H1 (cell line): ENCODE data around the gene RNF166. TPM values are rescaled to one million over a fixed set of nuclear protein-coding genes. Genes with fewer than 3 reads are reported as not detected.
A peak's percentile ranks its signal among the peaks of the same experiment; 100 is the strongest.

Source experiments
- CTCF ChIA-PET: fragments of 300-600 bp; sonication (Branson Sonifier 250); formaldehyde crosslinking; loops from one replicate; lab custom pipeline; 2021; ENCODE audit not compliant: partially characterized antibody; lab: Charles Lee
- POLR2A ChIA-PET: fragments of 300-600 bp; sonication (Branson Sonifier 250); formaldehyde crosslinking; loops from one replicate; lab custom pipeline; 2021; ENCODE audit warnings: inconsistent platforms; ENCODE audit not compliant: partially characterized antibody; lab: Charles Lee
- DNase-seq, 2 experiments: peaks; one replicate each; pipeline versions ENCODE4 v3.0.0 to v3.0.0-alpha.2; 2010 to 2022; ENCODE audit warnings: low spot score in 2 of 2, low read depth in 1 of 2, mixed read lengths in 1 of 2
- FAIRE-seq: peaks from 2 replicates; lab custom pipeline; 2011; peaks lifted over from hg19 to GRCh38; lab: Jason Lieb, UNC
- H2AFZ ChIP-seq: 2 replicates; pipeline ENCODE4 v1.8.1; 2012; ENCODE audit warnings: low read length, inconsistent platforms
- H2AK5ac ChIP-seq: 2 replicates; pipeline ENCODE4 v1.6.1; 2013; ENCODE audit warnings: low read depth, low read length
- H2BK120ac ChIP-seq: replicated peaks from 2 replicates; pipeline ENCODE3; 2013; ENCODE audit warnings: low read depth, low read length, inconsistent platforms
- H2BK12ac ChIP-seq: 2 replicates; pipeline ENCODE4 v1.6.1; 2013; ENCODE audit warnings: low read depth, low read length
- H2BK15ac ChIP-seq: 2 replicates; pipeline ENCODE4 v1.6.1; 2013; ENCODE audit warnings: low read length
- H2BK20ac ChIP-seq: 2 replicates; pipeline ENCODE4 v1.6.1; 2013; ENCODE audit warnings: low read length
- H2BK5ac ChIP-seq: 2 replicates; pipeline ENCODE4 v1.6.1; 2013; ENCODE audit warnings: low read depth, low read length
- H3K14ac ChIP-seq: 2 replicates; pipeline ENCODE4 v1.6.1; 2013; ENCODE audit warnings: inconsistent platforms; ENCODE audit not compliant: insufficient read length
- H3K18ac ChIP-seq: 2 replicates; pipeline ENCODE4 v1.6.1; 2013; ENCODE audit warnings: low read length; ENCODE audit errors: extremely low read depth
- H3K23ac ChIP-seq: 2 replicates; pipeline ENCODE4 v1.6.1; 2013; ENCODE audit warnings: inconsistent platforms; ENCODE audit not compliant: insufficient read length
- H3K23me2 ChIP-seq: 2 replicates; pipeline ENCODE4 v1.6.1; 2013; ENCODE audit warnings: low read depth, low read length
- H3K27ac ChIP-seq: 2 replicates; pipeline ENCODE4 v1.6.1; 2011; ENCODE audit warnings: low read depth, low read length, inconsistent platforms
- H3K27me3 ChIP-seq, 4 experiments: replicated peaks in 1 of 4; 1 replicate in 1 of 4; 2 replicates in 3 of 4; pipeline versions ENCODE4 v1.6.1 to v1.8.1; 2011 to 2013; ENCODE audit warnings: low read length in 3 of 4, mild to moderate bottlenecking in 3 of 4, inconsistent platforms in 2 of 4, mixed read lengths in 2 of 4, moderate library complexity in 1 of 4; ENCODE audit not compliant: control insufficient read depth in 3 of 4, insufficient read depth in 3 of 4; ENCODE audit errors: extremely low read depth in 1 of 4
- H3K36me3 ChIP-seq, 4 experiments: 2 replicates each; pipeline versions ENCODE4 v1.6.1 to v1.8.1; 2011 to 2013; ENCODE audit warnings: mild to moderate bottlenecking in 4 of 4, low read length in 3 of 4, moderate library complexity in 2 of 4, control low read depth in 1 of 4, inconsistent platforms in 1 of 4; ENCODE audit not compliant: insufficient read depth in 4 of 4, control insufficient read depth in 2 of 4
- H3K4ac ChIP-seq: replicated peaks from 2 replicates; pipeline ENCODE3; 2013; ENCODE audit warnings: low read length, low read depth, mixed read lengths, inconsistent platforms; ENCODE audit not compliant: insufficient read length
- H3K4me1 ChIP-seq, 4 experiments: replicated peaks in 1 of 4; 1 replicate in 1 of 4; 2 replicates in 3 of 4; pipeline versions ENCODE4 v1.6.1 to v1.8.1; 2011 to 2013; ENCODE audit warnings: low read length in 3 of 4, inconsistent platforms in 2 of 4, mixed read lengths in 1 of 4; ENCODE audit not compliant: insufficient read depth in 4 of 4, control insufficient read depth in 3 of 4
- H3K4me2 ChIP-seq, 2 experiments: 2 replicates each; pipeline versions ENCODE4 v1.6.1 to v1.8.1; 2011 to 2013; ENCODE audit warnings: low read depth in 2 of 2, low read length in 2 of 2, control low read depth in 1 of 2, inconsistent platforms in 1 of 2, mild to moderate bottlenecking in 1 of 2; ENCODE audit not compliant: insufficient read depth in 1 of 2
- H3K4me3 ChIP-seq, 4 experiments: fragments of 200-600, 300-600 bp in 1 of 4; sonication (generic), shearing (Covaris generic), sonication (Bioruptor Twin) in 1 of 4; 2 replicates each; pipeline versions ENCODE4 v1.5.1 to v1.8.1; 2011 to 2016; ENCODE audit warnings: low read length in 4 of 4, low read depth in 3 of 4, control low read depth in 2 of 4, inconsistent platforms in 2 of 4, mild to moderate bottlenecking in 2 of 4, mixed read lengths in 1 of 4, moderate library complexity in 1 of 4; ENCODE audit not compliant: insufficient read depth in 2 of 4; ENCODE audit errors: extremely low read depth in 1 of 4
- H3K56ac ChIP-seq: replicated peaks from 2 replicates; pipeline ENCODE3; 2013; ENCODE audit warnings: low read depth, mild to moderate bottlenecking, mixed read lengths, low read length, inconsistent platforms; ENCODE audit not compliant: insufficient read length
- H3K79me1 ChIP-seq: 2 replicates; pipeline ENCODE4 v1.6.1; 2013; ENCODE audit warnings: low read depth, low read length, control low read depth
- H3K79me2 ChIP-seq, 2 experiments: 2 replicates each; pipeline versions ENCODE4 v1.6.1 to v1.8.1; 2012 to 2013; ENCODE audit warnings: low read length in 2 of 2, mild to moderate bottlenecking in 2 of 2, inconsistent platforms in 1 of 2; ENCODE audit not compliant: insufficient read depth in 2 of 2, control insufficient read depth in 1 of 2
- H3K9ac ChIP-seq, 4 experiments: replicated peaks in 1 of 4; 1 replicate in 1 of 4; 2 replicates in 3 of 4; pipeline versions ENCODE4 v1.6.1 to v1.8.1; 2011 to 2013; ENCODE audit warnings: low read depth in 3 of 4, low read length in 3 of 4, control low read depth in 2 of 4, mild to moderate bottlenecking in 2 of 4, moderate library complexity in 2 of 4, inconsistent platforms in 1 of 4; ENCODE audit errors: extremely low read depth in 1 of 4
- H3K9me3 ChIP-seq, 2 experiments: 2 replicates each; pipeline versions ENCODE4 v1.6.1 to v1.8.1; 2012 to 2013; ENCODE audit warnings: mild to moderate bottlenecking in 2 of 2, moderate library complexity in 2 of 2, control low read depth in 1 of 2, inconsistent platforms in 1 of 2, low read depth in 1 of 2, low read length in 1 of 2, mixed read lengths in 1 of 2; ENCODE audit not compliant: insufficient read depth in 2 of 2
- H4K20me1 ChIP-seq, 2 experiments: replicated peaks in 1 of 2; 2 replicates each; pipeline versions ENCODE3 to v1.8.1; 2011 to 2013; ENCODE audit warnings: inconsistent platforms in 2 of 2, low read length in 2 of 2, mild to moderate bottlenecking in 1 of 2; ENCODE audit not compliant: insufficient read depth in 2 of 2, control insufficient read depth in 1 of 2
- H4K5ac ChIP-seq: 2 replicates; pipeline ENCODE4 v1.6.1; 2013; ENCODE audit warnings: low read length, low read depth, mixed read lengths, inconsistent platforms; ENCODE audit not compliant: insufficient read length
- H4K8ac ChIP-seq: 2 replicates; pipeline ENCODE4 v1.8.0; 2013; ENCODE audit warnings: mild to moderate bottlenecking, moderate library complexity, low read length, inconsistent platforms; ENCODE audit not compliant: insufficient read depth; ENCODE audit errors: extremely low read depth
- H4K91ac ChIP-seq: replicated peaks from 2 replicates; pipeline ENCODE3; 2013; ENCODE audit warnings: low read length, mixed read lengths, inconsistent platforms; ENCODE audit not compliant: insufficient read length
- BRCA1 ChIP-seq: IDR thresholded peaks from 2 replicates; pipeline ENCODE4 v1.6.1; 2012; ENCODE audit warnings: low read depth, low read length, improper control_type of control experiment
- MAFK ChIP-seq: IDR thresholded peaks from 2 replicates; pipeline ENCODE4 v1.6.1; 2012; ENCODE audit warnings: low read depth, mild to moderate bottlenecking, improper control_type of control experiment, low read length
- RBBP5 ChIP-seq: IDR thresholded peaks from 2 replicates; pipeline ENCODE4 v1.7.1; 2012; ENCODE audit warnings: low read depth, mild to moderate bottlenecking, inconsistent platforms, low read length, moderate library complexity, borderline replicate concordance
- SP1 ChIP-seq: IDR thresholded peaks from 2 replicates; pipeline ENCODE4 v1.6.1; 2011; ENCODE audit warnings: low read depth, low read length
- SP2 ChIP-seq: IDR thresholded peaks from 2 replicates; pipeline ENCODE4 v1.6.1; 2012; ENCODE audit warnings: mild to moderate bottlenecking, low read length, inconsistent platforms
- TEAD4 ChIP-seq: IDR thresholded peaks from 2 replicates; pipeline ENCODE4 v1.6.1; 2012; ENCODE audit warnings: low read depth, low read length, inconsistent platforms, mixed read lengths
- WGBS, 2 experiments: shearing (Covaris generic) in 1 of 2; methylation state at CpG; one replicate each; pipeline versions ENCODE4 v1.1.6 to v1.1.7; 2013 to 2015; ENCODE audit warnings: low lambda C conversion rate in 2 of 2, mixed read lengths in 2 of 2, inconsistent platforms in 1 of 2, low coverage in 1 of 2, missing lambda C conversion rate in 1 of 2; ENCODE audit not compliant: insufficient replicate concordance in 2 of 2, insufficient coverage in 1 of 2, insufficient read length in 1 of 2; ENCODE audit errors: extremely low coverage in 1 of 2, missing lambda C conversion rate in 1 of 2; 5-methylcytosine and 5-hydroxymethylcytosine counted together
- polyA plus RNA-seq, 7 experiments: library from polyadenylated mRNA; depleted of rRNA in 3 of 7; stranded (reverse) in 5 of 7; unstranded in 2 of 7; fragments of >200 nt in 5 of 7; fragments of 200-250 nt in 2 of 7; gene quantifications; 1 replicate in 5 of 7; 2 replicates in 1 of 7; 4 replicates in 1 of 7; pipeline versions ENCODE4 v1.2.1 to v1.2.3, GENCODE V29; 2011 to 2013; ENCODE audit warnings: missing spikeins in 2 of 7, mixed read lengths in 2 of 7
- total RNA-seq: library from RNA; stranded (reverse); fragmentation: NEBNext Ultra II Directional; extraction: Animal tissue kit (Norgen Biotek cat#: 25700); gene quantifications from 2 replicates; pipeline ENCODE4 v1.2.1, GENCODE V29; 2021
- TF ChIP-seq, protein P1 (sequence below): IDR thresholded peaks from 2 replicates; pipeline ENCODE4 v1.6.1; 2011; ENCODE audit warnings: low read length, improper control_type of control experiment

RNF166 gene
- total and polyA plus RNA-seq, 2 of the 8 experiments (the other 6 are each of a cell fraction or from before 2014, with no cell fraction given): 29.8 to 31.2 TPM

DNA sequence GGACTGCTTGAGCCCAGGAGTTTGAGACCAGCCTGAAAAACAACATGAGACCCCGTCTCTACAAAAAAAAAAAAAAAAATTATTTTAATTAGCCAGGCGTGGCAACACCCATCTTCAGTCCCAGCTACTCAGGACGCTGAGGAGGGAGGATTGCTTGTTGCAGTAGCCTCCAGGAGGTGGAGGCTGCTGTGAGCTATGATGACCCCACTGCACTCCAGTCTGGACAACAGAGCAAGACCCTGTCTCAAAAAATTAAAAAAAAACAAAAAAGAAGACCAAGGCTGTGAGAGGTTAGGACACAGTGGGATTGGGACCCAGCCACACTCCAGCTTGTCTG, 18.6 kb downstream of the RNF166 start:
- H2AK5ac ChIP-seq: no peak overlapping the region
- no peak overlapping the region for H2BK20ac ChIP-seq
- H3K56ac ChIP-seq: no peak overlapping the region
- H3K79me1 ChIP-seq: no peaks in the 10 kb centered on the region
- no peak overlapping the region for H3K4me3 ChIP-seq
- no peak overlapping the region for H3K9ac ChIP-seq
- FAIRE-seq (no peak), DNase-seq (no peak)
- H3K36me3 ChIP-seq: no peaks in the 10 kb centered on the region
- no peak overlapping the region for H2BK15ac ChIP-seq
- no peak overlapping the region for H2AFZ ChIP-seq
- H3K14ac ChIP-seq: no peak overlapping the region
- H3K4me2 ChIP-seq: no peak overlapping the region; a peak in 1 of 4 replicates
- H3K9me3 ChIP-seq: no peaks in the 10 kb centered on the region
- H4K20me1 ChIP-seq: peaks cover 0 to 1% of the 10 kb centered on the region in 2 experiments
- H3K4ac ChIP-seq: no peak overlapping the region
- H3K18ac ChIP-seq: no peak overlapping the region
- peaks cover 13% of the 10 kb centered on the region; the same call in 1 of the 2 replicates for H3K23me2 ChIP-seq
- no peaks in the 10 kb centered on the region for H3K79me2 ChIP-seq
- no peak overlapping the region for H4K5ac ChIP-seq
- no peak overlapping the region for H4K91ac ChIP-seq
- CTCF ChIA-PET: interaction anchor here (0.6 to 5.7 kb wide), 11 partner anchors 11 to 739 kb away, joined by 3 to 87 read pairs (median 4); no protein-coding TSS in a partner anchor
- 74% methylated on average over 3 of the region's 3 CpGs; no CpG with 5 or more reads in 1 of the 2 experiments for WGBS, 2 experiments
- H3K4me1 ChIP-seq: peaks cover 0 to 8% (median 6%) of the 10 kb centered on the region in 4 experiments; a peak in 6 of 7 replicates
- no peak overlapping the region for H3K27ac ChIP-seq
- no peak overlapping the region for H2BK120ac ChIP-seq
- 0 out of 2 replicates have a peak overlapping the region, but pooled peaks have one; percentile 35 for H2BK5ac ChIP-seq
- H4K8ac ChIP-seq: no peak overlapping the region
- POLR2A ChIA-PET: interaction anchor here (1.1 to 2.3 kb wide), 7 partner anchors 10 to 122 kb away, joined by 3 to 8 read pairs (median 4); no protein-coding TSS in a partner anchor
- H2BK12ac ChIP-seq: no peak overlapping the region
- peaks cover 0 to 12% (median 9%) of the 10 kb centered on the region in 4 experiments; a peak in 3 of 7 replicates for H3K27me3 ChIP-seq
- no peak overlapping the region for H3K23ac ChIP-seq
- TF ChIP-seq SP1 (no peak), RBBP5 (no peak), SP2 (no peak), MAFK (no peak), TEAD4 (no peak), BRCA1 (no peak)
- TF ChIP-seq, protein P1, sequence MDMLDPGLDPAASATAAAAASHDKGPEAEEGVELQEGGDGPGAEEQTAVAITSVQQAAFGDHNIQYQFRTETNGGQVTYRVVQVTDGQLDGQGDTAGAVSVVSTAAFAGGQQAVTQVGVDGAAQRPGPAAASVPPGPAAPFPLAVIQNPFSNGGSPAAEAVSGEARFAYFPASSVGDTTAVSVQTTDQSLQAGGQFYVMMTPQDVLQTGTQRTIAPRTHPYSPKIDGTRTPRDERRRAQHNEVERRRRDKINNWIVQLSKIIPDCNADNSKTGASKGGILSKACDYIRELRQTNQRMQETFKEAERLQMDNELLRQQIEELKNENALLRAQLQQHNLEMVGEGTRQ: no peak
